Neural progenitor cell (in vitro differentiated cells): ENCODE results near the gene MGME1. TPM values are rescaled to one million over a fixed set of nuclear protein-coding genes. Genes with fewer than 3 reads are reported as not detected.

Experiments
- DNase-seq: peaks from one replicate; pipeline ENCODE4 v3.0.0-alpha.2; 2016; ENCODE audit warnings: low spot score
- H2AFZ ChIP-seq: fragments of 200-600 bp; sonication (generic); replicated peaks from 2 replicates; pipeline ENCODE4 v1.6.1; 2016; ENCODE audit warnings: antibody characterized with exemption
- H3F3A ChIP-seq: fragments of 200-600 bp; sonication (generic); 2 replicates; pipeline ENCODE4 v1.6.1; 2016; ENCODE audit warnings: antibody characterized with exemption, low read depth
- H3K27ac ChIP-seq: fragments of 200-600 bp; sonication (generic); 2 replicates; pipeline ENCODE4 v1.5.1; 2016; ENCODE audit warnings: mild to moderate bottlenecking
- H3K27me3 ChIP-seq: fragments of 200-600 bp; sonication (generic); 2 replicates; pipeline ENCODE4 v1.6.1; 2016; ENCODE audit warnings: mild to moderate bottlenecking, moderate library complexity
- H3K36me3 ChIP-seq: fragments of 200-600 bp; sonication (generic); 2 replicates; pipeline ENCODE4 v1.5.1; 2016
- H3K4me1 ChIP-seq: fragments of 200-600 bp; sonication (generic); 2 replicates; pipeline ENCODE4 v1.6.1; 2016; ENCODE audit warnings: mixed run types
- H3K4me2 ChIP-seq: fragments of 200-600 bp; sonication (generic); 2 replicates; pipeline ENCODE4 v1.6.1; 2016
- H3K4me3 ChIP-seq: fragments of 200-600 bp; sonication (generic); 2 replicates; pipeline ENCODE4 v1.5.1; 2016
- H3K79me2 ChIP-seq: fragments of 200-600 bp; sonication (generic); 2 replicates; pipeline ENCODE4 v1.6.1; 2016; ENCODE audit warnings: low read depth
- H3K9ac ChIP-seq: fragments of 200-600 bp; sonication (generic); 2 replicates; pipeline ENCODE4 v1.6.1; 2016
- H3K9me3 ChIP-seq: fragments of 200-600 bp; sonication (generic); 2 replicates; pipeline ENCODE4 v1.5.1; 2016; ENCODE audit warnings: low read depth
- H4K20me1 ChIP-seq: fragments of 200-600 bp; sonication (generic); 2 replicates; pipeline ENCODE4 v1.6.1; 2016; ENCODE audit warnings: low read depth
- H3K27ac Mint-ChIP-seq: 3 replicates; pipeline ENCODE4 v1.8.0; 2021; ENCODE audit warnings: mixed read lengths
- H3K27me3 Mint-ChIP-seq: 2 replicates; pipeline ENCODE4 v1.8.0; 2022; ENCODE audit warnings: low read depth, mild to moderate bottlenecking, inconsistent platforms, moderate library complexity, mixed read lengths; ENCODE audit not compliant: insufficient read depth
- H3K36me3 Mint-ChIP-seq: 3 replicates; pipeline ENCODE4 v1.8.0; 2021; ENCODE audit warnings: mixed read lengths
- H3K4me1 Mint-ChIP-seq: 3 replicates; pipeline ENCODE4 v1.8.0; 2021; ENCODE audit warnings: mixed read lengths
- H3K4me3 Mint-ChIP-seq: 3 replicates; pipeline ENCODE4 v1.8.0; 2021; ENCODE audit warnings: mild to moderate bottlenecking, moderate library complexity, mixed read lengths
- H3K9me3 Mint-ChIP-seq: 3 replicates; pipeline ENCODE4 v1.8.0; 2020; ENCODE audit warnings: mixed read lengths
- EZH2 ChIP-seq: fragments of 200-600 bp; sonication (generic); IDR thresholded peaks from 2 replicates; pipeline ENCODE4 v1.6.1; 2017; ENCODE audit warnings: antibody characterized with exemption, mild to moderate bottlenecking, moderate library complexity
- EZH2phosphoT487 ChIP-seq: fragments of 200-600 bp; sonication (generic); IDR thresholded peaks from 2 replicates; pipeline ENCODE4 v1.6.1; 2017; ENCODE audit warnings: antibody characterized with exemption
- total RNA-seq: library from RNA; depleted of rRNA; stranded (reverse); fragments of >200 nt; gene quantifications from 2 replicates; pipeline ENCODE4 v1.2.3, GENCODE V29; 2015; ENCODE audit warnings: low replicate concordance
- TF ChIP-seq, protein P1 (sequence below): fragments of 200-600 bp; sonication (generic); IDR thresholded peaks from 2 replicates; pipeline ENCODE4 v1.5.1; 2017; ENCODE audit warnings: antibody characterized with exemption, mild to moderate bottlenecking

The MGME1 gene
- total RNA-seq, 1 donor from 2014 or later: 87.2 TPM

DNA sequence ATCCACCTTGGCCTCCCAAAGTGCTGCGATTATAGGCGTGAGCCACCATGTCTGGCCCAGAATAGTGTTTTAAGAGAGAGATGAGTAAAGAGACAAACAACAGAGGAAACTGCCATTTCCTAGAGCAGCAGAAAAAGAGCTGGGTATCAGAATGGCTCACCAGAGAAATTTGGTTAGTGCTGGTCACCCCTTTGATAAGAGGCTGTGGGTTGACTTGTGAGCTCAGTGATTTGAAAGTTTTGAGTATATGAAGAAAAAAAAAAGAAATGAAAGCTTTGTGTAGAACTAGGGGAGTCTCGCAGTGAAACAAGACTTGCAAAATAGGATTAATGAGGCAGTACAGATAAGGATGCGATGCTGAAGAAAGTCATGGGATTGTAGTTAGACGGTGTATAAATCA is 29.6 kb downstream of the MGME1 start:
- Histone ChIP-seq H3F3A (no peaks in the 10 kb centered on the region), H3K4me3 (no peak overlapping the region), H3K27me3 (no peaks in the 10 kb centered on the region), H3K36me3 (no peaks in the 10 kb centered on the region), H3K9ac (no peak overlapping the region), H3K9me3 (no peaks in the 10 kb centered on the region), H3K79me2 (no peaks in the 10 kb centered on the region), H3K4me2 (no peak overlapping the region), H3K27ac (no peak overlapping the region), H3K4me1 (peaks cover 6% of the 10 kb centered on the region), H4K20me1 (no peaks in the 10 kb centered on the region), H2AFZ (no peak overlapping the region)
- H3K27me3 Mint-ChIP-seq: peaks cover 3% of the 10 kb centered on the region
- H3K27ac Mint-ChIP-seq: no peak overlapping the region
- DNase-seq: no peak
- TF ChIP-seq EZH2phosphoT487 (no peak), EZH2 (no peak)
- TF ChIP-seq, protein P1, sequence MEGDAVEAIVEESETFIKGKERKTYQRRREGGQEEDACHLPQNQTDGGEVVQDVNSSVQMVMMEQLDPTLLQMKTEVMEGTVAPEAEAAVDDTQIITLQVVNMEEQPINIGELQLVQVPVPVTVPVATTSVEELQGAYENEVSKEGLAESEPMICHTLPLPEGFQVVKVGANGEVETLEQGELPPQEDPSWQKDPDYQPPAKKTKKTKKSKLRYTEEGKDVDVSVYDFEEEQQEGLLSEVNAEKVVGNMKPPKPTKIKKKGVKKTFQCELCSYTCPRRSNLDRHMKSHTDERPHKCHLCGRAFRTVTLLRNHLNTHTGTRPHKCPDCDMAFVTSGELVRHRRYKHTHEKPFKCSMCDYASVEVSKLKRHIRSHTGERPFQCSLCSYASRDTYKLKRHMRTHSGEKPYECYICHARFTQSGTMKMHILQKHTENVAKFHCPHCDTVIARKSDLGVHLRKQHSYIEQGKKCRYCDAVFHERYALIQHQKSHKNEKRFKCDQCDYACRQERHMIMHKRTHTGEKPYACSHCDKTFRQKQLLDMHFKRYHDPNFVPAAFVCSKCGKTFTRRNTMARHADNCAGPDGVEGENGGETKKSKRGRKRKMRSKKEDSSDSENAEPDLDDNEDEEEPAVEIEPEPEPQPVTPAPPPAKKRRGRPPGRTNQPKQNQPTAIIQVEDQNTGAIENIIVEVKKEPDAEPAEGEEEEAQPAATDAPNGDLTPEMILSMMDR: no peak
- H3K9me3 Mint-ChIP-seq: no peaks in the 10 kb centered on the region
- H3K4me3 Mint-ChIP-seq: no peak overlapping the region
- H3K4me1 Mint-ChIP-seq: peaks cover 20% of the 10 kb centered on the region
- H3K36me3 Mint-ChIP-seq: no peaks in the 10 kb centered on the region

DNA sequence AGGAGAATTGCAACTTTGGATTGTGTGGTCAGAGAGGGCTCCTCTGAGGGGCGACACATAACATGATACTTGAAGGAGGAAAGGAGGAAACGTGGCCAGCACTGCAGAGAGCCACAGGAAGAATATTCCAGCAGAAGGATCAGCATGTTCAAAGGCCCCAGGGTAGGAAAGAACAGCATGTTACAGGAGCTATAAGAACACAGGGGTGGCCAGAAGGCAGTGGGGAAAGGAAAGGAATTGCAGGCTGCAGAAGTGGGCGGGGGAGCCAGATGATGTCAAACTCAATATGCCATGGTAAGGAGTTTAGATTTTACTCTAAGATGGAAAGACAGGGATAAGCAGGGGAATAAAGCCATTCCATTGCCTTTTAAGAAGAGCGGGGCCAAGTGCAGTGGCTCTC is 30.7 kb downstream of the MGME1 start:
- peaks cover 22% of the 10 kb centered on the region for H3K4me1 Mint-ChIP-seq
- TF ChIP-seq EZH2phosphoT487 (no peak), EZH2 (no peak)
- TF ChIP-seq, protein P1: no peak
- H3K36me3 ChIP-seq: no peaks in the 10 kb centered on the region
- no peak for DNase-seq
- peaks cover 3% of the 10 kb centered on the region for H3K27me3 Mint-ChIP-seq
- H3K27ac Mint-ChIP-seq: no peak overlapping the region
- H3K79me2 ChIP-seq: no peaks in the 10 kb centered on the region
- H3K36me3 Mint-ChIP-seq: no peaks in the 10 kb centered on the region
- H3K4me2 ChIP-seq: no peak overlapping the region
- H2AFZ ChIP-seq: no peak overlapping the region
- H3K4me1 ChIP-seq: peaks cover 6% of the 10 kb centered on the region
- H3K4me3 ChIP-seq: no peak overlapping the region
- no peak overlapping the region for H3K27ac ChIP-seq
- no peaks in the 10 kb centered on the region for H3F3A ChIP-seq
- H3K27me3 ChIP-seq: no peaks in the 10 kb centered on the region
- H3K9ac ChIP-seq: no peak overlapping the region
- H3K9me3 Mint-ChIP-seq: no peaks in the 10 kb centered on the region
- H3K9me3 ChIP-seq: no peaks in the 10 kb centered on the region
- no peak overlapping the region for H3K4me3 Mint-ChIP-seq
- H4K20me1 ChIP-seq: no peaks in the 10 kb centered on the region

DNA sequence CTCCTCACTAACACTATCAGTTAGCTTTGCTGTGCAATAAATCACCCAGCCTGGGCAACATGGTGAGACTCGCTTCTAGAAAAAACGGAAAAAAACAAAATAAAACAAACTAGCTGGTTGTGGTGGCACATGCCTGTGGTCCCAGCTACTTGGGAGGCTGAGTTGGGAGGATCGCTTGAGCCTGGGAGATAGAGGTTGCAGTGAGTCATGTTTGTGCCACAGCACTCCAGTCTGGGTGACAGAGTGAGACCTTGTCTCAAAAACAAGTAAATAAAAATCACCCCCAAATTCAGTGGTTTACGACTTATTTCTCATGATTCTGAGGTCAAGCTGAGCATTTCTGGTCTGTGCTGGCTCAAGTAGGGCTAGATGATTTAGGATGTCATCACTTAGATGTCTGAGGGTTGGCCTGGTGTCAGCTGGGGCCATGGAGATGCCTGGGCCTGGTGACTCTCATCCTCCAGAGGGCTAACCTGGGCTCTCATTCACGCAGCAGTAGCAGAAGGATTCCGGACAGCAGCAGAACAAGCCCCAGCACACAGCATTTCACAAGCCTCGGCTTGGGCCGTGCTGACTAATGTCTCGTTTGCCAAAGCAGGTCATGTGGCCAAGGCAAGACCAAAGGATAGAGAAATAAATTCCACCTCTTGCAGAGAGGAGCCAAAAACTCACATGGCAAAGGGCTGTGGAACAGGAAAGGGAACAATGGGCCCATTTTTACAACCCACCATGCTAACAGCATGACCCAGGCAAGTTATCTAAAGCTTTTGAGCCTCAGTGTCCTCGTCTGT is 32.5 kb downstream of the MGME1 start:
- Histone ChIP-seq H3K4me1 (peaks cover 4% of the 10 kb centered on the region), H4K20me1 (no peaks in the 10 kb centered on the region), H2AFZ (no peak overlapping the region), H3K79me2 (no peaks in the 10 kb centered on the region), H3K4me2 (no peak overlapping the region), H3K9ac (no peak overlapping the region), H3K27me3 (no peaks in the 10 kb centered on the region), H3F3A (no peaks in the 10 kb centered on the region), H3K9me3 (no peaks in the 10 kb centered on the region), H3K4me3 (no peak overlapping the region), H3K36me3 (no peaks in the 10 kb centered on the region), H3K27ac (no peak overlapping the region)
- no peaks in the 10 kb centered on the region for H3K9me3 Mint-ChIP-seq
- no peak overlapping the region for H3K4me3 Mint-ChIP-seq
- H3K4me1 Mint-ChIP-seq: peaks cover 23% of the 10 kb centered on the region
- no peaks in the 10 kb centered on the region for H3K36me3 Mint-ChIP-seq
- no peak for DNase-seq
- TF ChIP-seq EZH2 (no peak), EZH2phosphoT487 (no peak)
- TF ChIP-seq, protein P1: no peak
- H3K27ac Mint-ChIP-seq: peak overlapping the region; percentile 24
- H3K27me3 Mint-ChIP-seq: peaks cover 3% of the 10 kb centered on the region
